Transverse colon (tissue), 4 donors: ENCODE data around the gene LYZL6.

ENCODE experiments used
- POLR2A ChIP-seq: fragments of 450-650 bp; IDR thresholded peaks from one replicate; pipeline ENCODE4 v1.6.1; 2016; ENCODE audit warnings: antibody characterized with exemption, mild to moderate bottlenecking, moderate library complexity
- POLR2AphosphoS5 ChIP-seq, 3 donors: sonication (generic); formaldehyde crosslinking; IDR thresholded peaks; one replicate each; pipeline ENCODE4 v1.6.1; 2016; ENCODE audit warnings: antibody characterized with exemption in 3 of 3
- TF ChIP-seq, protein P1 (sequence below), 5 experiments: fragments of 200-600 bp in 3 of 5; fragments of 450-650 bp in 2 of 5; sonication (generic) in 3 of 5; IDR thresholded peaks; 1 replicate in 2 of 5; 2 replicates in 3 of 5; pipeline ENCODE4 v1.5.1; 2016 to 2017; ENCODE audit warnings: antibody characterized with exemption in 5 of 5, inconsistent platforms in 3 of 5, mild to moderate bottlenecking in 2 of 5, moderate library complexity in 1 of 5

DNA sequence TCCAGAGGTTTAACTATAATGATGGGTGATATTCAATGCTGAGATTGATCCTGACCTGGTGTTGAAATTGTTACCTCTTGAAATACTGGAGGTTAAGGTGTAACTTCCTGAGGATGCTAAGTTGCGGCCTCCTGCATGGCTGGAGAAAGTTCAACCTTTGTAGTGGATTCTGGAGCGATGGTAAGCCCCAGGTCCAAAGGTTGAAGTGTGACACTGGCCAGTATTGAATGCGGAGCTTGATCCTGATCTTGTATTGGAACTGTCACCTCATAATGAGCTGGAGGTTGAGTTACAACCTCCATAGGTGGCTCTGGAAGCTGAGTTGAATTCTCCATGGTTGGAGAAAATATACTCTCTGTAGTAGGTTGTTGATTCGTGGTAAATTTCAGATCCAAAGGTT lies 29.9 kb downstream of the LYZL6 start:
- TF ChIP-seq POLR2A (no peak), POLR2AphosphoS5 (IDR thresholded peaks at IDR 0.05) (no peak)
- TF ChIP-seq, protein P1, sequence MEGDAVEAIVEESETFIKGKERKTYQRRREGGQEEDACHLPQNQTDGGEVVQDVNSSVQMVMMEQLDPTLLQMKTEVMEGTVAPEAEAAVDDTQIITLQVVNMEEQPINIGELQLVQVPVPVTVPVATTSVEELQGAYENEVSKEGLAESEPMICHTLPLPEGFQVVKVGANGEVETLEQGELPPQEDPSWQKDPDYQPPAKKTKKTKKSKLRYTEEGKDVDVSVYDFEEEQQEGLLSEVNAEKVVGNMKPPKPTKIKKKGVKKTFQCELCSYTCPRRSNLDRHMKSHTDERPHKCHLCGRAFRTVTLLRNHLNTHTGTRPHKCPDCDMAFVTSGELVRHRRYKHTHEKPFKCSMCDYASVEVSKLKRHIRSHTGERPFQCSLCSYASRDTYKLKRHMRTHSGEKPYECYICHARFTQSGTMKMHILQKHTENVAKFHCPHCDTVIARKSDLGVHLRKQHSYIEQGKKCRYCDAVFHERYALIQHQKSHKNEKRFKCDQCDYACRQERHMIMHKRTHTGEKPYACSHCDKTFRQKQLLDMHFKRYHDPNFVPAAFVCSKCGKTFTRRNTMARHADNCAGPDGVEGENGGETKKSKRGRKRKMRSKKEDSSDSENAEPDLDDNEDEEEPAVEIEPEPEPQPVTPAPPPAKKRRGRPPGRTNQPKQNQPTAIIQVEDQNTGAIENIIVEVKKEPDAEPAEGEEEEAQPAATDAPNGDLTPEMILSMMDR (IDR thresholded peaks at IDR 0.05) = no peak
